Measurements from ENCODE around the gene ECD. TPM values are rescaled to one million over a fixed set of nuclear protein-coding genes. Genes with fewer than 3 reads are reported as not detected.
A peak's percentile ranks its signal among the peaks of the same experiment; 100 is the strongest.
"Not testable (repeated sequence)": the region's sequence is repeated elsewhere in the genome, so short reads cannot be mapped to it uniquely, and the experiment has no call there.

The ECD gene
- total RNA-seq, 1 donor from 2014 or later, result 38.4 TPM

- H3K36me3 ChIP-seq (ENCODE audit: control insufficient read depth, insufficient read depth, low read length), result no peaks in the 10 kb centered on the region
- H3K4me3 ChIP-seq (ENCODE audit: low read depth, low read length), result no peak overlapping the region
- no peak for TF ChIP-seq CTCF (IDR thresholded peaks at IDR 0.05; ENCODE audit: insufficient read depth, low read length, poor library complexity, severe bottlenecking)
- DNase-seq (ENCODE audit: low read depth), result no peak
- no peaks in the 10 kb centered on the region for H3K27me3 ChIP-seq (ENCODE audit: control insufficient read depth, insufficient read depth, low read length)
These were observed 48.4 kb downstream of the ECD start for GRCh38 chr10:73119457-73119856.

- DNase-seq (ENCODE audit: low read depth), result no peak
- no peak overlapping the region for H3K4me3 ChIP-seq (ENCODE audit: low read depth, low read length)
- no peaks in the 10 kb centered on the region for H3K27me3 ChIP-seq (ENCODE audit: control insufficient read depth, insufficient read depth, low read length)
- no peaks in the 10 kb centered on the region for H3K36me3 ChIP-seq (ENCODE audit: control insufficient read depth, insufficient read depth, low read length)
- no peak for TF ChIP-seq CTCF (IDR thresholded peaks at IDR 0.05; ENCODE audit: insufficient read depth, low read length, poor library complexity, severe bottlenecking)
These were observed 49.6 kb downstream of the ECD start for GRCh38 chr10:73117976-73118743.

- TF ChIP-seq CTCF (IDR thresholded peaks at IDR 0.05; ENCODE audit: insufficient read depth, low read length, poor library complexity, severe bottlenecking), result no peak
- no peak overlapping the region for H3K4me3 ChIP-seq (ENCODE audit: low read depth, low read length)
- H3K27me3 ChIP-seq (ENCODE audit: control insufficient read depth, insufficient read depth, low read length), result no peaks in the 10 kb centered on the region
- DNase-seq (ENCODE audit: low read depth), result no peak
- H3K36me3 ChIP-seq (ENCODE audit: control insufficient read depth, insufficient read depth, low read length), result no peaks in the 10 kb centered on the region
These were observed 51.8 kb downstream of the ECD start for GRCh38 chr10:73116017-73116416.

- Histone ChIP-seq H3K27me3 (ENCODE audit: control insufficient read depth, insufficient read depth, low read length) (no peaks in the 10 kb centered on the region), H3K4me3 (ENCODE audit: low read depth, low read length) (no peak overlapping the region), H3K36me3 (ENCODE audit: control insufficient read depth, insufficient read depth, low read length) (no peaks in the 10 kb centered on the region)
- no peak for TF ChIP-seq CTCF (IDR thresholded peaks at IDR 0.05; ENCODE audit: insufficient read depth, low read length, poor library complexity, severe bottlenecking)
- no peak for DNase-seq (ENCODE audit: low read depth)
These were observed 54.3 kb downstream of the ECD start for GRCh38 chr10:73113551-73113950.

GRCh38 chr10:73112032-73112431 is 55.8 kb downstream of the ECD start:
- not testable (repeated sequence) for DNase-seq (ENCODE audit: low read depth); H3K4me3 ChIP-seq (ENCODE audit: low read depth, low read length); H3K27me3 ChIP-seq (ENCODE audit: control insufficient read depth, insufficient read depth, low read length); H3K36me3 ChIP-seq (ENCODE audit: control insufficient read depth, insufficient read depth, low read length)

- no peak for DNase-seq (ENCODE audit: low read depth)
- Histone ChIP-seq H3K27me3 (ENCODE audit: control insufficient read depth, insufficient read depth, low read length) (no peaks in the 10 kb centered on the region), H3K36me3 (ENCODE audit: control insufficient read depth, insufficient read depth, low read length) (no peaks in the 10 kb centered on the region), H3K4me3 (ENCODE audit: low read depth, low read length) (peak within 1 kb of the TSS; percentile 47)
- no peak for TF ChIP-seq CTCF (IDR thresholded peaks at IDR 0.05; ENCODE audit: insufficient read depth, low read length, poor library complexity, severe bottlenecking)
These were observed 57.4 kb downstream of the ECD start, which contains the start of gene NUDT13 for GRCh38 chr10:73110345-73110849. NUDT13 (plus strand) TSS chr10:73110455; CDS start chr10:73114366, 3,911 bp downstream.

GRCh38 chr10:73109248-73109652 is 58.6 kb downstream of the ECD start:
- H3K27me3 ChIP-seq (ENCODE audit: control insufficient read depth, insufficient read depth, low read length); H3K36me3 ChIP-seq (ENCODE audit: control insufficient read depth, insufficient read depth, low read length); H3K4me3 ChIP-seq (ENCODE audit: low read depth, low read length); DNase-seq (ENCODE audit: low read depth): not testable (repeated sequence)

Measured in kidney epithelial cell (primary cell).